MCF 10A (cell line): ENCODE measurements around the gene BICC1. TPM values are rescaled to one million over a fixed set of nuclear protein-coding genes. Genes with fewer than 3 reads are reported as not detected.

ENCODE experiments used
- Bru-seq: library from RNA; stranded (reverse); fragments of 400-500 nt; gene quantifications from one replicate; lab custom pipeline; 2021; lab: Mats Ljungman, UMichigan
- BruChase-seq, 2 experiments: library from RNA; stranded (reverse); fragments of 400-500 nt; gene quantifications; one replicate each; lab custom pipeline; 2021; lab: Mats Ljungman, UMichigan
- BruUV-seq: library from RNA; stranded (reverse); fragments of 400-500 nt; replicated peaks from 2 replicates; lab custom pipeline; 2021; lab: Mats Ljungman, UMichigan
- CTCF ChIA-PET: fragments of 300-600 bp; sonication (Branson Sonifier 250); formaldehyde crosslinking; extraction: SDS; loops from one replicate; lab custom pipeline; 2021; ENCODE audit warnings: antibody characterized with exemption, inconsistent platforms; lab: Yijun Ruan, JAX
- POLR2A ChIA-PET: fragments of 300-600, 350-650 bp; sonication (Branson Sonifier 250); formaldehyde crosslinking; extraction: SDS; loops from one replicate; lab custom pipeline; 2020; ENCODE audit warnings: antibody characterized with exemption, inconsistent platforms; lab: Yijun Ruan, JAX
- DNase-seq: peaks from one replicate; pipeline ENCODE4 v3.0.0-alpha.2; 2018; ENCODE audit not compliant: unreplicated experiment
- H3K27ac Mint-ChIP-seq: one replicate; pipeline ENCODE4 v1.8.0; 2022; ENCODE audit warnings: mild to moderate bottlenecking, low read depth, mixed read lengths; ENCODE audit not compliant: unreplicated experiment
- H3K27me3 Mint-ChIP-seq: one replicate; pipeline ENCODE4 v1.8.0; 2022; ENCODE audit warnings: mixed read lengths; ENCODE audit not compliant: insufficient read depth, unreplicated experiment
- H3K36me3 Mint-ChIP-seq: one replicate; pipeline ENCODE4 v1.8.0; 2022; ENCODE audit warnings: mild to moderate bottlenecking, moderate library complexity, mixed read lengths; ENCODE audit not compliant: insufficient read depth, unreplicated experiment
- H3K4me1 Mint-ChIP-seq: one replicate; pipeline ENCODE4 v1.8.0; 2022; ENCODE audit warnings: mixed read lengths; ENCODE audit not compliant: insufficient read depth, unreplicated experiment
- H3K4me3 Mint-ChIP-seq: one replicate; pipeline ENCODE4 v1.8.0; 2022; ENCODE audit warnings: mild to moderate bottlenecking, moderate library complexity, mixed read lengths; ENCODE audit not compliant: unreplicated experiment
- H3K9me3 Mint-ChIP-seq: one replicate; pipeline ENCODE4 v1.8.0; 2022; ENCODE audit warnings: mixed read lengths; ENCODE audit not compliant: unreplicated experiment
- intact Hi-C: fragments of 100-400 bp; cut with micrococcal nuclease; formaldehyde crosslinking; loops from 2 replicates; pipeline ENCODE4 v1.14.1; 2022
- long read RNA-seq: library from polyadenylated mRNA; stranded (forward); transcript quantifications from one replicate; pipeline ENCODE4 v2.0.0, GENCODE V29; 2022
- total RNA-seq: library from RNA; stranded (reverse); gene quantifications from 2 replicates; pipeline ENCODE4 v1.2.3, GENCODE V29; 2022
- TF ChIP-seq, protein P1 (sequence below): fragments of 200-600 bp; IDR thresholded peaks from one replicate; pipeline ENCODE4 v1.8.0; 2022; ENCODE audit warnings: antibody characterized with exemption, mild to moderate bottlenecking; ENCODE audit not compliant: unreplicated experiment

BICC1 gene, protein sequence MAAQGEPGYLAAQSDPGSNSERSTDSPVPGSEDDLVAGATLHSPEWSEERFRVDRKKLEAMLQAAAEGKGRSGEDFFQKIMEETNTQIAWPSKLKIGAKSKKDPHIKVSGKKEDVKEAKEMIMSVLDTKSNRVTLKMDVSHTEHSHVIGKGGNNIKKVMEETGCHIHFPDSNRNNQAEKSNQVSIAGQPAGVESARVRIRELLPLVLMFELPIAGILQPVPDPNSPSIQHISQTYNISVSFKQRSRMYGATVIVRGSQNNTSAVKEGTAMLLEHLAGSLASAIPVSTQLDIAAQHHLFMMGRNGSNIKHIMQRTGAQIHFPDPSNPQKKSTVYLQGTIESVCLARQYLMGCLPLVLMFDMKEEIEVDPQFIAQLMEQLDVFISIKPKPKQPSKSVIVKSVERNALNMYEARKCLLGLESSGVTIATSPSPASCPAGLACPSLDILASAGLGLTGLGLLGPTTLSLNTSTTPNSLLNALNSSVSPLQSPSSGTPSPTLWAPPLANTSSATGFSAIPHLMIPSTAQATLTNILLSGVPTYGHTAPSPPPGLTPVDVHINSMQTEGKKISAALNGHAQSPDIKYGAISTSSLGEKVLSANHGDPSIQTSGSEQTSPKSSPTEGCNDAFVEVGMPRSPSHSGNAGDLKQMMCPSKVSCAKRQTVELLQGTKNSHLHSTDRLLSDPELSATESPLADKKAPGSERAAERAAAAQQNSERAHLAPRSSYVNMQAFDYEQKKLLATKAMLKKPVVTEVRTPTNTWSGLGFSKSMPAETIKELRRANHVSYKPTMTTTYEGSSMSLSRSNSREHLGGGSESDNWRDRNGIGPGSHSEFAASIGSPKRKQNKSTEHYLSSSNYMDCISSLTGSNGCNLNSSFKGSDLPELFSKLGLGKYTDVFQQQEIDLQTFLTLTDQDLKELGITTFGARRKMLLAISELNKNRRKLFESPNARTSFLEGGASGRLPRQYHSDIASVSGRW
- total RNA-seq: 7.9 and 15.6 TPM in 2 replicates
- percentile 75 among the genes with signal in this experiment for Bru-seq, nascent RNA
- percentile 51 among the genes with signal in this experiment for BruChase-seq, experiment 1, labeled RNA remaining after a 6-hour chase
- percentile 55 among the genes with signal in this experiment for BruChase-seq, experiment 2, labeled RNA remaining after a 2-hour chase
- long read RNA-seq, partial matches to known transcripts: 0 of 6 reads
- long read RNA-seq, other reads (novel, unspliced or antisense): 6 of 6 reads

DNA sequence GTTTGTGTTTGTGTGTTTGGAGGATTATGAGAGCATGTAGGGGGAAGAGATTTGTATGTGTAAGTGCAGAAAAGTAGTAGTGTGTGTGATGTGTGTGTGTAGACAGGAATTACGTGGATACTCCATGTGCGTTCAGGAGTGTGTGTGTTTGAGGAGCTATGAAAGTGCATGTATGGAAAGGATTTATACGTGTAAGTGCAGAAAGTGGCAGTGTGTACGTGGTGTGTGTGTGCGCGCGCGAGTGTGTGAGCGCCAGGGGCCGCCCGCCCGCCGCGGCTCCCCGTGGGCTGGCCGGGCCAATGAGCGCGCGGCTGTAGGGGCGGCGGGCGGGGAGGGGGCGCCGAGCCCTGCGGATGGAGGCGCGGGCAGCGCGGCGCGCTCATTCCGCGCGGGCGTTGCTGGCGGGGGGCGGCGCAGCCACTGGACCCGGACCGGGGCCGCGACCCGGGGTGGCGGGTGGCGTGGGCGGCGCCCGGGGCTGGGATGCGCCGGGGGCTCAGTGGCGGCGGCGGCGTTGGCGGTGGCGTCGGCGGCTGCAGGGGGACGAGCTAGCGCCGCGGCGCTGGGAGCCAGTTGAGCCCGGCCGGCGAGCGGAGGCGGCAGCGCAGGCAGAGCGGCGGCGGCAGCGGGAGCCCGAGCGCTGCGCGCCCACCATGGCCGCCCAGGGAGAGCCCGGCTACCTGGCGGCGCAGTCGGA is at the start of gene BICC1:
TSS of gene BICC1 (plus strand) at position 382 of the 697 bp plus-strand sequence. CDS start at position 654, 272 bp downstream.
- peak; percentile 27 for DNase-seq
- no peaks in the 10 kb centered on the region for H3K36me3 Mint-ChIP-seq
- TF ChIP-seq, protein P1, sequence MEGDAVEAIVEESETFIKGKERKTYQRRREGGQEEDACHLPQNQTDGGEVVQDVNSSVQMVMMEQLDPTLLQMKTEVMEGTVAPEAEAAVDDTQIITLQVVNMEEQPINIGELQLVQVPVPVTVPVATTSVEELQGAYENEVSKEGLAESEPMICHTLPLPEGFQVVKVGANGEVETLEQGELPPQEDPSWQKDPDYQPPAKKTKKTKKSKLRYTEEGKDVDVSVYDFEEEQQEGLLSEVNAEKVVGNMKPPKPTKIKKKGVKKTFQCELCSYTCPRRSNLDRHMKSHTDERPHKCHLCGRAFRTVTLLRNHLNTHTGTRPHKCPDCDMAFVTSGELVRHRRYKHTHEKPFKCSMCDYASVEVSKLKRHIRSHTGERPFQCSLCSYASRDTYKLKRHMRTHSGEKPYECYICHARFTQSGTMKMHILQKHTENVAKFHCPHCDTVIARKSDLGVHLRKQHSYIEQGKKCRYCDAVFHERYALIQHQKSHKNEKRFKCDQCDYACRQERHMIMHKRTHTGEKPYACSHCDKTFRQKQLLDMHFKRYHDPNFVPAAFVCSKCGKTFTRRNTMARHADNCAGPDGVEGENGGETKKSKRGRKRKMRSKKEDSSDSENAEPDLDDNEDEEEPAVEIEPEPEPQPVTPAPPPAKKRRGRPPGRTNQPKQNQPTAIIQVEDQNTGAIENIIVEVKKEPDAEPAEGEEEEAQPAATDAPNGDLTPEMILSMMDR: no peak
- BruUV-seq: no TSS peak
- peak within 1 kb of the TSS; percentile 74 for H3K4me3 Mint-ChIP-seq
- H3K27me3 Mint-ChIP-seq: no peaks in the 10 kb centered on the region
- H3K9me3 Mint-ChIP-seq: no peaks in the 10 kb centered on the region
- CTCF ChIA-PET: interaction anchor here (0.5 to 1.3 kb wide), 6 partner anchors 10 to 629 kb away, joined by 3 to 8 read pairs (median 5); no protein-coding TSS in a partner anchor
- intact Hi-C loops: loop anchor here (1.0 to 10.0 kb wide), 4 partner anchors 77 to 218 kb away; no protein-coding TSS in a partner anchor
- POLR2A ChIA-PET: interaction anchor here (0.7 to 4.7 kb wide), 12 partner anchors 10 to 212 kb away, joined by 3 to 62 read pairs (median 6); no protein-coding TSS in a partner anchor
- H3K4me1 Mint-ChIP-seq: peaks cover 19% of the 10 kb centered on the region
- H3K27ac Mint-ChIP-seq: peak within 1 kb of the TSS; percentile 89

DNA sequence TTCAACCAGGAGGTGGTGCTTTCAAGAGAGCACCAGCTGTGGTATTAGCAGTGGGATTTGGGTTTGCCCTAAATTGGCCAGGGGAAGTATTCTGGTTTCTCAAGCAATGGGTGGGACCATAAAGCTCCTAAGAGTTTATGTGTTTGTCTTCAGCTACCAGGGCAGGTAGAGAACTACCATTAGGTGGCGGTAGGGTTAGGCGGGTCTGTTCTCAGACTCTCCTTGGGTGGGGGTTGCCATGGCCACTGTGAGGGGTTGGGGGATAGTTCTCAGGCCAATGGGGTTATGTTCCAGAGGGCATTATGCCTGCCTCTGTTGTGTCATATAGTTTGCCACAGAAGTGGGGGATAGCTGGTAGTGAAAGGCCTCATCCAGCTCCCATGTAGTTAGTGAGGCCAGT is 47.7 kb upstream of the BICC1 start:
- Mint-ChIP-seq H3K27ac (no peak overlapping the region), H3K27me3 (no peaks in the 10 kb centered on the region), H3K9me3 (peaks cover 7% of the 10 kb centered on the region), H3K36me3 (no peaks in the 10 kb centered on the region), H3K4me3 (no peak overlapping the region), H3K4me1 (peaks cover 13% of the 10 kb centered on the region)
- intact Hi-C loops: no loop called here
- TF ChIP-seq, protein P1: no peak
- DNase-seq: no peak
- POLR2A ChIA-PET: interaction anchor here (0.8 to 3.0 kb wide), 4 partner anchors 10 to 50 kb away, joined by 3 to 9 read pairs (median 3); no protein-coding TSS in a partner anchor
- BruUV-seq: no TSS peak
- CTCF ChIA-PET: interaction anchor here (0.5 to 1.4 kb wide), 4 partner anchors 15 to 67 kb away, joined by 3 to 7 read pairs (median 4); no protein-coding TSS in a partner anchor

DNA sequence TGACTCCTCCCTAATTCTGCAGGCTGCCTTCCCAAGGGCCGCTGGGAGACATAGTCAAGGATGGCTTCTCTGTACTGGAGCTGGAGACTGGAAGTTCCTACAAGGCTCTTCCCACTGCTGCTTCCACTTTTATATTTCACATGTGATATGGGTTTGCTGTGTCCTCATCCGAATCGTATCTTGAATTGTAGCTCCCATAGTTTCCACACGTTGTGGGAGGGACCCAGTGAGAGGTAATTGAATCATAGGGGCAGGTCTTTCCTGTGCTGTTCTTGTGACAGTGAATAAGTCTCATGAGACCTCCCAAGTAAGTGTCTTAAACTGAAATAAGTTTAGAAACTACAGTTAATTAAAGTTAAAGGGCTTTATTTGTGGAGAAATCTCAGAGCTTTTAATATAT is 47.0 kb upstream of the BICC1 start:
- no peak overlapping the region for H3K4me3 Mint-ChIP-seq
- peaks cover 5% of the 10 kb centered on the region for H3K36me3 Mint-ChIP-seq
- BruUV-seq: no TSS peak
- CTCF ChIA-PET: interaction anchor here (0.6 to 1.2 kb wide), 2 partner anchors 16 to 34 kb away, joined by 3 to 7 read pairs; no protein-coding TSS in a partner anchor
- DNase-seq: peak; percentile 28
- H3K27me3 Mint-ChIP-seq: no peaks in the 10 kb centered on the region
- POLR2A ChIA-PET: interaction anchor here (0.8 to 3.0 kb wide), 2 partner anchors 10 to 51 kb away, joined by 3 to 9 read pairs; no protein-coding TSS in a partner anchor
- peaks cover 7% of the 10 kb centered on the region for H3K9me3 Mint-ChIP-seq
- TF ChIP-seq, protein P1: no peak
- peaks cover 13% of the 10 kb centered on the region for H3K4me1 Mint-ChIP-seq
- intact Hi-C loops: no loop called here
- no peak overlapping the region for H3K27ac Mint-ChIP-seq
